C4-2B (cell line): Measurements from ENCODE around the gene B3GAT2.

ENCODE experiments used
- CTCF ChIP-seq: fragments of 450-650 bp; conservative IDR thresholded peaks from 2 replicates; pipeline ENCODE4 v1.5.1; 2017; ENCODE audit warnings: mild to moderate bottlenecking
- ZFX ChIP-seq: fragments of 450-650 bp; IDR thresholded peaks from 2 replicates; pipeline ENCODE4 v1.6.1; 2017

DNA sequence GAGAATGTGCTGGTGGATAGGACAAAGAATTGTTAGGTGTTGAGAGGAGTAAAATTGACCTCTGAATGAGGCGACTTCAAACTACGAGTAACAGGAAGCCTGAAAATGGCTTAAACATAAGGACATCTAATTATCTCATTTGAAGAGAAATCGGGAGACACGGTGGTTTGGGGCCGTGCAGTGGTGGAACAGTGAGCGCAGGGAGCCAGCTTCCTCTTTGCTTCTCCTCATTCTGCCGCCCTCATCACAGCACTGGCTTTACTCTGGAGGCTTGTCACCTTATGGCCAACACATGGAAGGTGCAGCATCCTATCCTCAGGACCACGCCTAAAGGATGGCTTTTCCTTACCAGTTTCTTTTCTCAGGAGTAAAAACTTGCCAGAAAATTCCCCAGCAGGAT is 114.3 kb downstream of the B3GAT2 start:
- TF ChIP-seq ZFX (no peak), CTCF (no peak)
